GM11168 (cell line): ENCODE measurements around the gene GPRC5C.

ENCODE experiments used
- in situ Hi-C: fragments of 300-500 bp; cut with MboI; formaldehyde crosslinking; loops from one replicate; pipeline ENCODE4 v1.12.0; 2022; ENCODE audit warnings: low sequenced_read_pairs; ENCODE audit not compliant: unreplicated experiment

Gene GPRC5C, protein sequence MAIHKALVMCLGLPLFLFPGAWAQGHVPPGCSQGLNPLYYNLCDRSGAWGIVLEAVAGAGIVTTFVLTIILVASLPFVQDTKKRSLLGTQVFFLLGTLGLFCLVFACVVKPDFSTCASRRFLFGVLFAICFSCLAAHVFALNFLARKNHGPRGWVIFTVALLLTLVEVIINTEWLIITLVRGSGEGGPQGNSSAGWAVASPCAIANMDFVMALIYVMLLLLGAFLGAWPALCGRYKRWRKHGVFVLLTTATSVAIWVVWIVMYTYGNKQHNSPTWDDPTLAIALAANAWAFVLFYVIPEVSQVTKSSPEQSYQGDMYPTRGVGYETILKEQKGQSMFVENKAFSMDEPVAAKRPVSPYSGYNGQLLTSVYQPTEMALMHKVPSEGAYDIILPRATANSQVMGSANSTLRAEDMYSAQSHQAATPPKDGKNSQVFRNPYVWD

DNA sequence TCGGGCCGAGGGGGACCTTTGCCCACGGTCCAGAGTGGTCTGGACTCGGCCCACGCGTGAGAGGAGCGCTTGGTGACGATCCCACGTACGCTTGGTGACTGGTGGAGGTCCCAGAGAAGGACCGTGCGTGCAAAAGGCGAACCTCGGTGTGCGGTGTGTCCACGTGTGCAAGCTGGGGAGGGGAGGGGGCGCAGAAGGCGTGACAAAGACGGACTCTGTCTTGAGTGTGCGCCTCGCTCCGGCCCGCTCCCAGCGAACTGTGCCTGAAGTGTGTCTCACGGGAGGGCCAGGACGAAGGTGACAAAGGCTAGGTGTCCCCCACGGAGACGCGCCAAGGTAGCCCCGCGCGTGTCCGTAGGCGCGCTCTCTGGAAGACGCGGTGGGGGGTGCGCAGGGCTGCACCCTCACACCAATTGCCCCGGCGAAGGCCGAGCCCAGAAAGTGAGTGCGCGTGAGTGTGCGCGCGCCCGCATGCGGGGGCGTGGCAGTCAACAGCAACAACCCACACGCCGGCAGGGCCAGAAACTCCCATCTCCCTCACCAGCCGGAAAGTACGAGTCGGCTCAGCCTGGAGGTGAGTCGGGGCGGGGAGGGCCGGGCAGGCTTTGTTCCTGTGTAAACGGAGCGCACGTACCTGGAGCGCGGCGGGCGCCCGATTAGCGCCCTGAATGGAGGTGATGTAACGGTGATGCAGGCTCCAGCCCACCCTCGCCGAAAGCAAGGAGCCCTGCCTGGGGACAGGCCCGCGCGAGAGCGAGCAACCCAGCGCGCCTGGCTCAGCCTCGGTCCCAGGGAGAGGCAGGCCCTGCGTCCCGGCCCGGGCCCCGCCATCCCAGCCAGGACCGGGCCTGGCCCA, at the start of gene GPRC5C:
TSS of gene GPRC5C (plus strand) at position 521 of the 856 bp plus-strand sequence. CDS start 7,689 bp downstream, outside the sequence.
- in situ Hi-C loops = no loop called here

DNA sequence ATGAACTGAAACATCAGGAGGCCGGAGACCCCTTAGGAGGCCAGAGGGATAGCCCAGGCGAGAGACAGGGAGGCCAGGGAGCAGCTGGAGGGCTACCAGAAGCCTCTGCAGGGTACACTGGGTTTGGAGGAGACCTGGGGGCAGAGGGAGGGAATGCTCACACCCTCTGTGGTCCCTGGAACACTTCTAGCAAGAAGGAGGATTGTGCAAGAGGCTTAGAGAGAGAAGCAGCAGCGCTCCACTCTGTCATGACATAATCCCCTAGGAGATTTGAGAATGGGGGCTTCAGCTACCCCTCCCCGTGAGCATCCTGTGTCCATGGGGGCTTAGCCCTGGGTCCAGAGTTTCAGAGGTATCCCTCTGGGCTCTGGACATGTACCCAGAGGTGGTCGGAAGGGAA, 48.7 kb upstream of the GPRC5C start:
- in situ Hi-C loops = loop anchor here (5.0 kb wide), 1 partner anchor 69 kb away; no protein-coding TSS in a partner anchor

DNA sequence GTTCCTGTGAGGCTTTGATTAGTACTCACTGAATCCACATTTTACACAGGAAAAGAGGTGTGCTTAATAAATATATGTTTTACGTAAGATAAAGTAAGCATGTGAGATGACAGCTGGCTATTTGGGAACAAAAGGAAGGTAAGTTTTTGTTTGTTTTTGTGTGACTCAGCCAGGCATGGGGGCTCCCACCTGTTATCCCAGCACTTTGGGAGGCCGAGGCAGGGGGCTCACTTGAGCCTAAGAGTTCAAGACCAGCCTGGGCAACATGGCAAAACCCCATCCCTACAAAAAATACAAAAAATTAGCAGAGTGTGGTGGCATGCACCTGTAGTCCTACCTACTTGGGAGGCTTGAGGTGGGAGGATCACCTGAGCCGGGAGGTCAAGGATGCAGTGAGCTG, 46.7 kb upstream of the GPRC5C start:
- in situ Hi-C loops = no loop called here

DNA sequence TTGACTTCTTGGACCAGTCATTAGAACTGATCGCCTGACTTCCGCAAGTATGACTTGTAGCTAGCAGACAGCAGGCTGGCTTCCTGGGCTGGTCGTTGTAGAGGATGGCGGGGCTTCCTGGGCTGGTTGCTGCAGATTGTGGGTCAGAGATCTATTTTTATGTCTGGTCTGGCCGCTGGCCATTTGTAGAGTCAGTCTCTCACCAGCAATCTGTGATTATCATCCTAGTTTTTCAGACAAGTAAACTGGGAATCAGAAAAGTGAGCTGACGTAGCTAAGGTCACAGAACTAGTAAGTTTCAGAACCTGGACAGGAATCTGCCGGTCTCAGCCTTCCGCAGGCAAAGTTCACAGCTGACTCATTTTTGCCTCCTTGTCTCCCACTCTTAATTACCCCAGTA, 45.5 kb upstream of the GPRC5C start:
- in situ Hi-C loops = no loop called here

DNA sequence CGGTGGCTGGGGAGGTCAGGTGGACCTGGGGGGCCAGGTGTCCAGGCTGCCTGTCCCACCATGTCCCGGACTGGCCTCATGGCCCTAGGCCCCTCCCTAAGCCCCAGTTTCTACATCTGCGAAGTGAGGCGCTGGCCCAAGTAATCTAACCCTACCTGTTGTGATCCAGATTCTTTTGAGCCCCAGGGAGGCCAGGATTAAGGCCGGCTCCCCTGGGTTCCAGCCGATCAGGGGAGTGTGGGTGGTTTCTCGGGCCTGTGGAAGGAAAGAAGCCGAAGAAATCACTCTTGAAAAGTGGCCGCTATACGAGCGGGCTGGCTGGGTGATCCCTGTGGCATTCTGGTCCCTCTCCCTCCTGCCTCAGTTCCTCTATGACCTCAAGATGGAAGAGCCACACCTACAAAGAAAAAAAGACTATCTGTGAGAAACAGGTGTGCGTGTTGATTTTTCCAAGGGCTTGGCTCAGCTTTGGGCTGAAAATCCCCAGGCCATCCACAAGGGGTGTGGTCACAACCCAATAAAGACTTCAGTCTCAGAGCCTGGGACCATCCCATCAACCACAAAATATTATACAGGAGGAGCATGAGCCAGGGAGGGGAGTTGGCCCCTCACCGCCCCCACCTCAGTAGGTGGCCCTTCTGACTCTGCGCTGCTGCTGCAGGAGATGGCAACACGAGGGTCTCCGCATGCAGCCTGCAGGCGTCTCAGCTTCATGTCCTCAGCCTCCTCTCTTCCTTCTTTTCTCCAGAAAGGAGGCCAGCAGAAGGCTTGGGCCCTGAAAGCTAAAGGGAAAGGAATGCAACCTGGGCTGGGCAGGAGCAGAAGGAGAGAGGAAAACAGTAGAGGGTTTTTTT, 44.3 kb upstream of the GPRC5C start:
- in situ Hi-C loops = no loop called here

DNA sequence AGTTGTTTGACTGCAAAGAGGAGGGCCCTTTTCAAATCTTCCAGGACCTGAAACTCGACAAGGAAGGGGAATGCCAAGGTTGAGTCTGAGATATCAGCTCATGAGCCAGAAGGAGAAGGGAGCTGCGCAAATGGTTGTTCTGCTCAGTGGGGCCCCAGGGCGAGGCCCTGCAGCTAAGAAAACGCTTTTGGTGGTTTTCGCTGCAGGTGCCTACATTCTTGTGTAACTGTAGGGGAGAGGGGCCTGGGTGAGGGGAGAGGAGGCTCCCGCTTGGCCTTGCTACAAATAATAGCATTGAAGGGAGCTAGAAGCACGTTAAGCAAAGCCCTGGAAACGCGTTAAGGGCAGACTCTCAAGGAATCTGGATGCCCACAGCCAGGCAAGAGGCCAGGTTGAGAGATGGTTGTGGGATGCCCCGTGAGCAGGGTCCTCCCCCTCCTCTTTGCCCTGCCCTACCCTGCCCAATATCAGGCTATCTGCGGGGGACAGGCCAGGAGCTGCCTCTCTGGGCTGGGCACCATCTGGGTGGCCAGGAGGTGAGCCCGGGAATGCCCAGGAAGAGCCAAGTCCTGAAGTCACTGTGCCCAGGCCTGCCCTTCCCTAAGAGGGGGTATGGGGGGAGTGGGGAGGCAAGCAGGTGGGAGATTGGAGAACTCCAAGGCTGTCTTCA, 42.7 kb upstream of the GPRC5C start:
- in situ Hi-C loops = no loop called here

DNA sequence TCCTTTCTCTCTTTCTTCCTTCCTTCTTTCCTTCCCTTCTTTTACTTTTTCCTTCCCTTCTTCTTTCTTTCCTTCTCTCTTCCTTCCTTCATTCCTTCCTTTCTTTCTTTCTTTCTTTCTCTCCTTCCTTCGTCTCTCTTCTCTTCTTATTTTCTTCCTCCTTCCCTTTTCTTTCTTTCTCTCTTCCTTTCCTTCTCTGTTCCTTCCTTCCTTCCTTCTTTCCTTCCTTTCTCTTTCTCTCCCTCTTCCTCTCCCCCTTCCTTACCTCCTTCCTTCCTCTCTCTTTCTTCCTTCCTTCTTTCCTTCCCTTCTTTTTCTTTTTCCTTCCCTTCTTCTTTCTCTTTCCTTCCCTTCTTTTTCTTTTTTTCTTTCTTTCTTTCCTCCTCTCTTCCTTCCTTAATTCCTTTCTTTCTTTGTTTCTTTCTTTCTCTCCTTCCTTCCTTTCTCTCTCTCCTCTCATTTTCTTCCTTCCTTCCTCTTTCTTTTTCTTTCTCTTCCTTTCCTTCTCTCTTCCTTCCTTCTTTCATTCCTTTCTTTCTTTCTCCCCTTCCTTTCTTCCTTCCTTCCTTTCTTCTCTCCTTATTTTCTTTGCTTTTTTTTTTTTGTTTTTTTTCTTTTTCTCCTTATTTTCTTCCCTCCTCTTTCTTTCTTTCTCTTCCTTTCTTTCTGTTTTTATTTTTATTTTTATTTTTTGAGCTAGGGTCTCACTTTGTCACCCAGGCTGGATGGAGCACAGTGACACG, 41.8 kb upstream of the GPRC5C start:
- in situ Hi-C loops = no loop called here

DNA sequence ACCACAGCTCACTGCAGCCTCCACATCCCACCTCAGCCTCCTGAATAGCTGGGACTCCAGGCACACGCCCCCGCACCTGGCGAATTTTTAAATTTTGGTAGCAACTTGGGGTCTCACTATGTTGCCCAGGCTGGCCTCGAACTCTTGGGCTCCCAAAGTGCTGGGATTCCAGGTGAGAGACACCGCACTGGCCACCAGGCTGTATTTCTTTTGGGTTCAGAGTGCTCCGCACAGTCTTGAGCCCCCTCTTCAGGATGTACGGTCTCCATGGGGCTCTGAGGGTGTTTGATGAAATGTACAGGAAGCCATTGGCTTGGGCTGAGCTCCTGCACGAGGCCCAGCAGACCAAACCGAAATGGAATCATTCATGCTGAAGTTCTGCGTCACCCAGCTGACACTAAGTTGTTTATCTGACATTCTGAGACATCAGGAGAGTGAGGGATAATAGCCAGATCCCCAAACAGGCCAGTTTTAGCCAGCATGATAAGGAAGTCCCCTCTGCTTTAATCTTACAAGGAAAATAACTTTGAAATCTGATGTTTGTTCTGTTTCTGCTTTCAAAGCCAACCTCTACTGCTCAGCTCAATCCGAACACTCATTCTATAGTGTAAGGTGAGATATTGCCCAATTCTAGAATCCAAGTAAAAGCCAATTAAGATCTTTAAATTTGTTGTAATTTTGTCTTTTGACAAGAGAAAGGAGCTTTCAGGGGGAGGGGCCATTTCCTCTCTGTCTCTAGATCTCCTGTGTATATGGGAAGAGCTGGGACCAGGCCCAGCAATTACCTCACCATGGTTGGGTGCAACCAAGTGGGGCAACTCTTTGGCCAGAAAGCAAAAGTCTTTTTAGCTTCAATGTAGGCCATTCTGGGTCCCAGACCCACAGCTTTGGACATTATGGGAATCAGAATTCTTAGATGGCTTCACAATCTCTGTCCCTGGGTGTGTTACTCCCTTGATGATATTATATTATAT, 40.9 kb upstream of the GPRC5C start:
- in situ Hi-C loops = no loop called here

DNA sequence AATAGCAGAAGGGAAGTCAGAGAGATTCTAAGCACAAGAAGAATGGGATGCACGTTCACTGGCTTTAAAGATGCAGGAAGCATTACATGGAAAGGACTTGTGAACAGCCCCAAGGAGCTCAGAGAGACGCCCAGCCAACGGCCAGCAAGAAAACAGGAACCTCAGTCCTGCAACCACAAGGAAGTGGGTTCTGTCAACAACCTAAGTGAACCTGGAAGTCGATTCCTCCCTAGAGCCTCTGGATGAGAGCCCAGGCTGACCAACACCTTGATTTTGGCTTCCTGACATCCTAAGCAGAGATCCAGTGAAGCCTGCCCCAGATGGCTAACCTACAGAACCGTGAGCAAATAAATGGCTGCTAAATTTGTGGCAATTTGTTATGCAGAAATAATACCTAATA, 40.1 kb upstream of the GPRC5C start:
- in situ Hi-C loops = no loop called here

DNA sequence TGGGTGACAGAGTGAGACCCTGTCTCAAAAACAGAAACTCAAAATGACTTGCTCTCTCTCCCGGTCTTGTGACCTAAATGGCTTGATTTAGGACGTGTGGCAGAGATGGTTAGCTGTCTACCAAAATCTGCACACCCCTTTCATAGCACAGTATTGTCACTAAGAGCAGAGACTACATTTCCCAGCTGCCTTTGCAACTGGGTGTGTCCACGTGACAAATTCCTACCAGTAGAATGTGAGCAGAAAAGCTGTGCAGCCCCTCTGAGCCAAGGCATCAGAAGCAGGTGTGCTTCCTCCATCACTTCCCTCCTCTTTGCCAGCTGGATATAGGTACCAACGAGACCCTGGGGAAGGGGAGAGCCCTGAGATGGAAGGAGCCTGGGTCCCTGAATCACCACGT, 39.0 kb upstream of the GPRC5C start:
- in situ Hi-C loops = no loop called here

DNA sequence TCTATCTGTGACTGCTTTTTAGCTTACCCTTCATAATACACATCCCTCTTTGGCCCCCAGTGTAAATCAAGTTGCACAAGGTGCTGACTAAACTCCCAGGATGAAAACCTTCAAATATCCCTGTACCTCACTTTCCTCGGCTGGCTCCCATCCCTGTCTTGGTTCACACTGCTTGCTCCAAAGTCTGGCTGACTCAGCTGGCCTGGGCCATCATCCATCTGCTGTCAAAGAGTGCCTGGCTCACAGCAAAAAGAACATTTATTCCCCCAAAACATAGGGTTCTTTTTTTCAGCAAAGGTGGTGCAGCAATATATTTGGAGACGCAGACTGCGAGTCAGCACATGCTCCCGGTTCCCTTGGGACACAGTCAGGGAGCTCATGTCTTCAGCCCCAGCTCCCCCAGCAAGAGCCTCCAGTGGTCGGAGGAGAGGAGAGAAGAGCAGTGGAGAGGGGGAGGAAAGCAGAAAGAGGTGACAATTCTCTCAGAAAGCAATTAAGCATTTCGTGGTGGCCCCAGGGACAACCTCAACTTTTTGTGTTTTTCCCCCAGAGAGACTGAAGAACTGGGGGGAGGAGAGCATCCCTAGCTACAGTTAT, 38.4 kb upstream of the GPRC5C start:
- in situ Hi-C loops = no loop called here

DNA sequence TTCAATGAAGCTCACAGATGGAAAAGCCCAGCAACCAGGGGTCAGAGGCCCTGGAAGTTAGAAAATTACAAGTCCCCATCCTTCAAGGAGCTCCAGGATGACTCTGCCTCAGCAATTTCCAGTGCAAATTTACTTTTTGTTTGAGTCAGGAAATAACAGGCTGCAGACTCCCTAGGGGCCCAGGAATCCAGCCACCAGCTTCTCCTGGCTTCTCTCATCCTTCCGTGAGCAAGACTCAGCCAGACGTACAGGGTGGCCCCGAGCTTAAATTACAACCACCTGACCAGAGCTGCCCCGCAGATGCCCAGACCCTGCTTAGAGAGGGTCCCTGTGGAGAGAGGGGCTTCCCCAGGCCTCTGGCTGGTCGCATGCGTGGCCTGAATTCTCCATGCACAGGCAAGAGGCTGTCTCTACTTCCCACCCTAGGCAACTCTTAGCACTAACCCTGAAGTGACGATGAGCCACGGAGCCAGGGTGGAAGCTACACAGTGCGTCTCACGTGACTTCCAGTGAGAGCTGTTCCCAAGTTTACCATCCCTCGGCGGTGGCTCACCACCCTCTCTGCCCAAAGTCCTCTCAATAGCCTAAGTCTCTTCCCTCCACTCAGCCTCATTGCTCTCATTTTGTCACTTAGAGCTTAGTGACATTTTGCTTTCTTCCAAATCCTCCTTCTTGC, 37.5 kb upstream of the GPRC5C start:
- in situ Hi-C loops = no loop called here

DNA sequence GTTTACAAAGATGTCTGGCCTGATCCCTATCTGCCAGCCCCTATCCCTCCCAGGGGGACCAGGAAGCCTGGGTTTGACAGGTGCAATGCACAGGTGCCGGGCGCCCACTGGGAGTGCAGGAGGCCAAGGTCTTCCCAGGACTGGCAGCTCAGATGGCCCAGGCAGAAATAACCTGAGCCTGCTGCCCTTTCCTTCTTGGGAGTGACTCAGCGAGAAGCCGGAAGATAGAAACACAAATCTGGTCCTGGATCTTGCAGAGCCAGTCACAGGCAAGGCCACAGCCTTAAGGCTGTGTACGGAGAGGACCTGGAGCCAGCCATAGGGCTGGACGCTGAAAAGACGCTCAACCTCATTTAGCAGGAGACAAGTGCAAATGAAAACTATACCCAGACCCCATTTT, 36.9 kb upstream of the GPRC5C start:
- in situ Hi-C loops = no loop called here

DNA sequence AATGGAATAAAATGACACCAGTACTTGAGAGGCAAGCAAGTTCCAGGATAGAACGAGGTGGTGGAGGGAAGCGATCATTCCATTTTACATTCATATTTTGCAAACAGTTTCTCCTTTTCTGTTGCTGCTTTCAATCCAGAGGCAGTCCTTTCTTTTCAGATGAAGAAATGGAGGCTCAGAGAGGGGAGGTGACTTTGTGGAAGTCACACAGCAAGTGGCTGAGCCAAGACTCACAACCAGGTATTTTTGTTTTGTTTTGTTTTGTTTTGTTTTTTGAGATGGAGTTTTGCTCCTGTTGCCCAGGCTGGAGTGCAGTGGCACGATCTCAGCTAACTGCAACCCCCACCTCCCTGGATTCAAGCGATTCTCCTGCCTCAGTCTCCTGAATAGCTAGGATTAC, 35.3 kb upstream of the GPRC5C start:
- in situ Hi-C loops = no loop called here

DNA sequence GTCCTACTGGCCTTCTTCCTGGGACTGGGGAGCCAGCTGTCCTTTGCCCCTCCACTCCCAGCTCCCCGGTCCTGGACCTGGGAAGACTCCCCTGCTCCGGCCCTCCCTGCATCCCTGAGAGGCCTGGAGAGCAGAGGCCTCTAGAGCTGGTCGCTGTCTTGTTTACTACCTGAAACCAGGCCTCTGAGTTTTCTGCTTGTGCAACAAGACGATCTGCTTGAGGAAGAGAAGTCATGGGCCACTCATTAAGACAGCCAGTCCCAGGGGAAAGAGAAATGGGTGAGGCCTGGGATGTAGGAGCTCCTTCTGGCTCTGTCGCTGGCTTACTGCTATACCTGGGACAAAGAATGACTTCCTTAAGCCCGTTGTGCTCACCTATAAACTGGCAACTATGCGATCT, 29.8 kb upstream of the GPRC5C start:
- in situ Hi-C loops = no loop called here

DNA sequence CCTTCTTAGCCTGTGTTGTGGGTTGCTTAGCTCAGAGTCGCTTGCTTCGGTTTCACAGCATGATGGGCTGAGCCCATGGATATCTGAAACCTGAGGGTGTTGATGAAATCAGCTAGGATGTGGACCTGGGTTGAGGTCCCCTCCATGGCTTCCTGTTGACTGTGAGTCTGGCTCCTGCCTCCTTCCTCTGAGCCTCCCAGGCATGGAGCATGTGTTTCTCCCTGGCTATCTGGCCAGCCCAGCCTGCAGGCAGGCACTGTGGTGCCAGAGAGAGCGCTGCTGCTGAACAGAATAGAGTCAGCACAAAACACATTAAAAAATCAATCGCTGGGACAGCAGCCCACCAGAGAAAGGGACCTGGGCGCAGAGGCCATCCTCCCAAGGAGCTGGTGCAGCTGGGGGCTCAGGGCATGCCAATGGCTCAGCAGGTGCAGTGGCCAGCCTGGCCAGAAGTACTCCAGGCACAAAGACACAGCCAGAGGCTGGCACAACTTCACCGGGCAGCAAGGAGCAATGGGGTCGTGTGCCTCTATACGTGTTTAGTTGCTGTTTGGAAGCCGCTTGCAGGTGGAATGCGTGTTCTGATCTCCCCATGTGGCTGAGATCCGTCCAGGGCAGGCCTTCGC, 28.3 kb upstream of the GPRC5C start:
- in situ Hi-C loops = no loop called here

DNA sequence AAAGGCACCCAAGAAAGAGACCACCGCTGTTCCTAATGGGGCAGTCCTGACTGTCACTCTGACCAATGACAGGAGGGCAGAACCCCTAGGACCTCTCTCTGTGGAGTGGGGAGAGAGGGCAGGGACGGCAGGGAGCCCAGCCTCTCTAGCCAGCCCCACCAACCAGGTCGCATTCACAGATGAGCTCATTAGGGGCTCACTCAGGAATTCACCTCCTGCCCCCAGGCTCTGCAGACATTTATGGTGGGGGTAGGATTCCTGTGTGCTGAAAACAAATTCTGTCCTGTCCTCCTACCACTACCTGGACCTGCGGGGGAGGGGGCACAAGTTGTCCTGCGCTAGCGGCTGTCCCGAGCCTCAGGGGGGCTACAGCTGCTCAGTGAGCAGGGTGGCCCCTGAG, 27.7 kb upstream of the GPRC5C start:
- in situ Hi-C loops = no loop called here
